ENCODE data around the gene MIB1.

MIB1 gene

DNA sequence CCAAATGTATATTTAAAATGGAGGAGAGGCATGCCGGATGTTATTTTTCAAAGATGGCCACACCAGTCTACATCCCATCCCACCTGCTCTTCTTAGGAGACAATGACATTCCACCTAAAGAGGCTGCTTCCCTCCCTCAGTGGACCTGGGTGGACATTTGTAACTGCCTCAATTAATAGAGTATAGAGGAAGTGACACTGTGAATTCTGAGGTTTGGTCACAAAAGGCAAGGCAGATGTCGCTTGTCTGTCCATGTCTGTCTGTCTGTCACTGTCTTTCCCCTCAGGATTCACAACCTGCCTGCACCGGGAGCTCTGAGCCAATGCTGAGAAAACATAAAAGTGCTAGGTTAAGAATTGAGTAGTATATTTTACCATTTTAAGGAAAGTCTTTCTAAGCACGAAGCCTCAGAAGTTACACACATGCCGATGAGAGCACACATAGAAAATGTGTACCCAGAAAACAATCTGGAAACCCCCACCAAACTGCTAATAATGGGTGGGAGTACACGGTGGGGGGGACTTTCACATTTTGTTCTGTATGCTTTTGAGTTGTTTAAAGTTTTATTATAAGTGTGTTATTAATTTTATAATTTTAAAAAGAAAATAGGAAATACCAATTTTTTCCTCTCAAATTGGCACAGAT, 21.0 kb downstream of the MIB1 start:
- Histone ChIP-seq H3K27me3 (replicated peaks; ENCODE audit: control insufficient read depth, insufficient read depth, low read length) (no peaks in the 10 kb centered on the region), H3K36me3 (ENCODE audit: control insufficient read depth, insufficient read depth, low read length) (no peaks in the 10 kb centered on the region), H3K4me3 (replicated peaks; ENCODE audit: low read depth, low read length) (no peak overlapping the region; the same call in 1 of the 2 replicates)
- no peak for DNase-seq (ENCODE audit: extremely low read depth, insufficient read length)
- TF ChIP-seq, protein P1, sequence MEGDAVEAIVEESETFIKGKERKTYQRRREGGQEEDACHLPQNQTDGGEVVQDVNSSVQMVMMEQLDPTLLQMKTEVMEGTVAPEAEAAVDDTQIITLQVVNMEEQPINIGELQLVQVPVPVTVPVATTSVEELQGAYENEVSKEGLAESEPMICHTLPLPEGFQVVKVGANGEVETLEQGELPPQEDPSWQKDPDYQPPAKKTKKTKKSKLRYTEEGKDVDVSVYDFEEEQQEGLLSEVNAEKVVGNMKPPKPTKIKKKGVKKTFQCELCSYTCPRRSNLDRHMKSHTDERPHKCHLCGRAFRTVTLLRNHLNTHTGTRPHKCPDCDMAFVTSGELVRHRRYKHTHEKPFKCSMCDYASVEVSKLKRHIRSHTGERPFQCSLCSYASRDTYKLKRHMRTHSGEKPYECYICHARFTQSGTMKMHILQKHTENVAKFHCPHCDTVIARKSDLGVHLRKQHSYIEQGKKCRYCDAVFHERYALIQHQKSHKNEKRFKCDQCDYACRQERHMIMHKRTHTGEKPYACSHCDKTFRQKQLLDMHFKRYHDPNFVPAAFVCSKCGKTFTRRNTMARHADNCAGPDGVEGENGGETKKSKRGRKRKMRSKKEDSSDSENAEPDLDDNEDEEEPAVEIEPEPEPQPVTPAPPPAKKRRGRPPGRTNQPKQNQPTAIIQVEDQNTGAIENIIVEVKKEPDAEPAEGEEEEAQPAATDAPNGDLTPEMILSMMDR (IDR thresholded peaks at IDR 0.05; ENCODE audit: insufficient read depth, low read length, poor library complexity, severe bottlenecking) = no peak

DNA sequence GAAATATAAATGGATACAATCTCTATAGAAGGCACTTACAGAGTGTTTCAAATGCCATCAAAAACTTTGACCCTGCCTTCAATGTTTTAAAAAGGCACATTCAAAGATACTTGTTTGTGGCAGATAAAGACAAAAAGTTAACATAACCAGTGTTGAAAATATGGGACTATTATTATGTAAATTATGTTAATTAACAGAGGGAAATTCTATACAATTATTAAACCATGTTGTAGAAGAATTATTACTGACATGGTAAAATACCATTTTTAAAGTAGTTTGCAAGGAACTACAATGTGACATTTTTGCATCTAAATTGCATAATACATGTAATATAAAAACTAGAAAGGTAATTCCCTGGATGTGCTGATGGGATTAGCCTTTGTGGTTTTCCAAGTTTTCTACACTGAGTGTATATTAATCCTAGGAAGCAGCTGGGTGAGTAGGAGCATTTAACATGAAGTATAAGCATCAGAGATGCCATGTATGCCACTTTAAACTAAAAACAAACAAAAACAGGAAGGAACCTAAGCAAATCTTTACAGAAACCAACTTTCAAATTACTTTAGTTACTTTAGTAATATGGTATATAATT, 21.7 kb downstream of the MIB1 start:
- Histone ChIP-seq H3K27me3 (replicated peaks; ENCODE audit: control insufficient read depth, insufficient read depth, low read length) (no peaks in the 10 kb centered on the region), H3K4me3 (replicated peaks; ENCODE audit: low read depth, low read length) (no peak overlapping the region; the same call in 1 of the 2 replicates), H3K36me3 (ENCODE audit: control insufficient read depth, insufficient read depth, low read length) (no peaks in the 10 kb centered on the region)
- DNase-seq (ENCODE audit: extremely low read depth, insufficient read length) = no peak
- TF ChIP-seq, protein P1 (IDR thresholded peaks at IDR 0.05; ENCODE audit: insufficient read depth, low read length, poor library complexity, severe bottlenecking) = no peak

DNA sequence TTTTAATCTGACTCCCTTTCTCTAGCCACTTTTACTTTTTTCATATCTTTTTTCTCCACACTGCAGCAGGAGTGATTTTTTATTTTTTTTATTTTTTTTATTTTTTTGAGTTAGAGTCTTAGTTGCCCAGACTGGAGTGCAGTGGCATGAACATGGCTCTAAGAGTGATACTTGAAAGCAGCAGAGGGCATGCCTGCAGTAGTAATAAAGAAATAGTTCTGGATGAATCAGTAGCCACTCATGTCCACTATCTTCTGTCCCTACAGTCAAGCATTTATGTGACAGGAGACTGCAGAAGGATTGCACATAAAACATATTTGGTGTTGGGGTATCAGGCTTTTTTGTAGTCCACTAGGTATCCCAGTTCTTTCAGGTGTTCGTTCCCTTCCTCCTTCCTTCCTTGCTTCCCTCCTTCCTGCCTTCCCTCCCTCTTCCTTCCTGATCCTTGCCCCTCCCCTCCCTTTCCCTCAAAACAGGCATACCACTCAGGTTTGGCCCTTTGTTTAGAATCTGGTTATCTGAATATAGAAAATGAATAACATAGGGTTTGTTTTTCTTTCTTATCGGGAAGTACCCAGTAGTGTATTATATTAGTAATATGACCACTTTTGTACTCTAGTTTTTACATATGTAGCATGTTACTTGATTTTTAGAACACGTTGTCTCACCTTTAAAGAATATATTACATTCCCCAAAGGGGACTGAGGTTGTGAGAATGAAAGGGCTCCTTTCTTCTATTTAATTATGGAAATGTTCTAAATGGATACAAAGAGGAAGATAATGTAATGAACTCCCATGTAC, 23.5 kb downstream of the MIB1 start:
- TF ChIP-seq, protein P1 (IDR thresholded peaks at IDR 0.05; ENCODE audit: insufficient read depth, low read length, poor library complexity, severe bottlenecking) = no peak
- no peak for DNase-seq (ENCODE audit: extremely low read depth, insufficient read length)
- Histone ChIP-seq H3K27me3 (replicated peaks; ENCODE audit: control insufficient read depth, insufficient read depth, low read length) (no peaks in the 10 kb centered on the region), H3K4me3 (replicated peaks; ENCODE audit: low read depth, low read length) (no peak overlapping the region), H3K36me3 (ENCODE audit: control insufficient read depth, insufficient read depth, low read length) (peaks cover 2% of the 10 kb centered on the region; the same call in 1 of the 2 replicates)

DNA sequence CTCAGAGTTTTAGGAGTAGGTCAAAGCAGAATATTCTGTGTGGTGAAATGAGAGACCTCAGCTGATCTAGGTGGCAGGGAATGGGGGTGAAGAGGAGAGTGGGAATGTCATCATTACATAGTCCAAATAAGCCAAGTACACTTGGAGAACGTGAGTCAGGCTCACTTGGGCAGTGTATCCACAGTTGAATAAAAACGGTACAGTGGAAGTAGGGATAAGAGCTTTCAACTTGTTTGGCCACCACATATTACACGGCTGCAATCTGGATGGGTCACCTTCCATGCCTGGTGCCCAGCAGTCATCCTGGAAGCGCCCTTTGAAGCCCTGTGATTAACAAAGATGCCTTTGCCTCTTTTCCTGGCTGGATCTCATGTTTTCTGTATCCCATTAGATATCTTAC, 28.6 kb downstream of the MIB1 start:
- no peaks in the 10 kb centered on the region for H3K27me3 ChIP-seq (replicated peaks; ENCODE audit: control insufficient read depth, insufficient read depth, low read length)
- no peak for DNase-seq (ENCODE audit: extremely low read depth, insufficient read length)
- TF ChIP-seq, protein P1 (IDR thresholded peaks at IDR 0.05; ENCODE audit: insufficient read depth, low read length, poor library complexity, severe bottlenecking) = no peak
- H3K4me3 ChIP-seq (replicated peaks; ENCODE audit: low read depth, low read length) = no peak overlapping the region
- H3K36me3 ChIP-seq (ENCODE audit: control insufficient read depth, insufficient read depth, low read length) = peaks cover 2% of the 10 kb centered on the region; the same call in 1 of the 2 replicates

DNA sequence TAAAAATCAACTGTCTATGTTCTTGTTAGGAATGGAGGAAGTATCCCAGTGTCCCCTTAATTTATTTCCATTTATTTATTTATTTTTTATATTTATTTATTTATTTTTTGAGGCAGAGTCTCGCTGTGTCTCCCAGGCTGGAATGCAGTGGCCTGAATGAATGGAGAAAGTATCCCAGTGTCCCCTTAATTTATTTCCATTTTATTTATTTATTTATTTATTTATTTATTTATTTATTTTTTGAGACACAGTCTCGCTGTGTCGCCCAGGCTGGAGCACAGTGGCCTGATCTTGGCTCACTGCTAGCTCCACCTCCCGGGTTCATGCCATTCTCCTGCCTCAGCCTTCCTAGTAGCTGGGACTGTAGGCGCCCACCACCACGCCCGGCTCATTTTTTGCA, 34.1 kb downstream of the MIB1 start:
- DNase-seq (ENCODE audit: extremely low read depth, insufficient read length) = no peak
- Histone ChIP-seq H3K27me3 (replicated peaks; ENCODE audit: control insufficient read depth, insufficient read depth, low read length) (no peaks in the 10 kb centered on the region), H3K36me3 (ENCODE audit: control insufficient read depth, insufficient read depth, low read length) (no peaks in the 10 kb centered on the region; the same call in 1 of the 2 replicates), H3K4me3 (replicated peaks; ENCODE audit: low read depth, low read length) (no peak overlapping the region)
- TF ChIP-seq, protein P1 (IDR thresholded peaks at IDR 0.05; ENCODE audit: insufficient read depth, low read length, poor library complexity, severe bottlenecking) = no peak

Data from GM06990 (cell line).